Parathyroid adenoma (tissue), 2 donors: ENCODE results near the gene KCNQ1OT1.

ENCODE experiments used
- H2AFZ ChIP-seq: fragments of 300-600 bp; sonication (generic); one replicate; pipeline ENCODE4 v1.7.0; 2017; ENCODE audit warnings: antibody characterized with exemption, mild to moderate bottlenecking
- H3K27ac ChIP-seq: fragments of 300-600 bp; sonication (generic); one replicate; pipeline ENCODE4 v1.7.0; 2017
- H3K27me3 ChIP-seq: fragments of 300-600 bp; sonication (generic); one replicate; pipeline ENCODE4 v1.7.0; 2017; ENCODE audit warnings: low read length; ENCODE audit not compliant: control insufficient read depth, insufficient read depth
- H3K36me3 ChIP-seq: fragments of 300-600 bp; sonication (generic); one replicate; pipeline ENCODE4 v1.7.0; 2017; ENCODE audit warnings: low read length; ENCODE audit not compliant: control insufficient read depth, insufficient read depth
- H3K4me1 ChIP-seq: fragments of 300-600 bp; sonication (generic); one replicate; pipeline ENCODE4 v1.7.0; 2017; ENCODE audit warnings: control low read depth
- H3K4me2 ChIP-seq: fragments of 300-600 bp; sonication (generic); one replicate; pipeline ENCODE4 v1.7.0; 2017; ENCODE audit warnings: low read length
- H3K4me3 ChIP-seq: fragments of 300-600 bp; sonication (generic); one replicate; pipeline ENCODE4 v1.7.0; 2017; ENCODE audit warnings: low read depth, low read length
- H3K79me2 ChIP-seq: fragments of 300-600 bp; sonication (generic); one replicate; pipeline ENCODE4 v1.7.0; 2017; ENCODE audit warnings: control low read depth
- H3K9ac ChIP-seq: fragments of 300-600 bp; sonication (generic); one replicate; pipeline ENCODE4 v1.7.0; 2017; ENCODE audit warnings: mild to moderate bottlenecking
- H3K9me3 ChIP-seq: fragments of 300-600 bp; sonication (generic); one replicate; pipeline ENCODE4 v1.7.0; 2017; ENCODE audit warnings: low read length; ENCODE audit not compliant: control insufficient read depth
- TF ChIP-seq, protein P1 (sequence below): fragments of 300-600 bp; sonication (generic); IDR thresholded peaks from one replicate; pipeline ENCODE4 v1.7.0; 2017; ENCODE audit warnings: antibody characterized with exemption, mild to moderate bottlenecking
- donor health status: primary hyperparathyroidism.

Gene KCNQ1OT1

DNA sequence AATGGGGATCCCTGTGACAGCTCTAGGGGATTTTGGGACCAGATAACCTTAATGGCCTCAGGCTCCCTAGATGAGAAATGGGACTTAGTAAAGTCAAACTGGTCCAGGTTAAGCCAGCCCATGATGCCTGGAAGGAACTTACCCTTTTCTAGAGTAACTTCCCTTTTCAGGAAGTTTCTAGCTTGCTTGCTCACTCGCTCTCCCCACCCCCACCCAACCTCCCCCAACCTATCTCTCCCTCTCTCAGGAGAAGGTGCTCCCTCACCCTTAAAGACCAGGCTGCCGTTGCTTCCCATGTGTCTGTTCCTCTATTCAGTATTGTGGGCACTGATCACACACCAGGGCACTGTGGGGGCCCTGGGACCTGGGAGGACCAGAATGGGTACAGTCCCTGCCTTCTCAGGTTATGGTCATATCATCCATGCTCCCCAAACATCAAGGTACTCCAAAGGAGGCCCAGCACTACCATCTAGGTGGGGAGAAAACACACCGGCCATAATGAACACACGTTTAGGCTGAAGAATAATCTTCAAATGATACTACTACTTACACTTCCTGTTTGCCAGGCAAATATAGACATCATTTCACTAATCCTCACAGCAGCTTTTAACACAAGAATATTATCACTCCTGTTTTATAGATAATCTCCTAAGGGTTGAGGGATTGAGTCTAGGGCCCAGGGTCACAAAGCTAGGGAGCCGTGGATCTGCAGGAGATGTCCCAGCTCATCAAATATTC lies 18.2 kb downstream of the KCNQ1OT1 start:
- no peaks in the 10 kb centered on the region for H3K79me2 ChIP-seq
- no peaks in the 10 kb centered on the region for H3K27me3 ChIP-seq
- H3K27ac ChIP-seq, result no peak overlapping the region
- no peaks in the 10 kb centered on the region for H3K4me1 ChIP-seq
- TF ChIP-seq, protein P1, sequence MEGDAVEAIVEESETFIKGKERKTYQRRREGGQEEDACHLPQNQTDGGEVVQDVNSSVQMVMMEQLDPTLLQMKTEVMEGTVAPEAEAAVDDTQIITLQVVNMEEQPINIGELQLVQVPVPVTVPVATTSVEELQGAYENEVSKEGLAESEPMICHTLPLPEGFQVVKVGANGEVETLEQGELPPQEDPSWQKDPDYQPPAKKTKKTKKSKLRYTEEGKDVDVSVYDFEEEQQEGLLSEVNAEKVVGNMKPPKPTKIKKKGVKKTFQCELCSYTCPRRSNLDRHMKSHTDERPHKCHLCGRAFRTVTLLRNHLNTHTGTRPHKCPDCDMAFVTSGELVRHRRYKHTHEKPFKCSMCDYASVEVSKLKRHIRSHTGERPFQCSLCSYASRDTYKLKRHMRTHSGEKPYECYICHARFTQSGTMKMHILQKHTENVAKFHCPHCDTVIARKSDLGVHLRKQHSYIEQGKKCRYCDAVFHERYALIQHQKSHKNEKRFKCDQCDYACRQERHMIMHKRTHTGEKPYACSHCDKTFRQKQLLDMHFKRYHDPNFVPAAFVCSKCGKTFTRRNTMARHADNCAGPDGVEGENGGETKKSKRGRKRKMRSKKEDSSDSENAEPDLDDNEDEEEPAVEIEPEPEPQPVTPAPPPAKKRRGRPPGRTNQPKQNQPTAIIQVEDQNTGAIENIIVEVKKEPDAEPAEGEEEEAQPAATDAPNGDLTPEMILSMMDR, result no peak
- H3K9me3 ChIP-seq, result no peaks in the 10 kb centered on the region
- no peaks in the 10 kb centered on the region for H3K36me3 ChIP-seq
- H2AFZ ChIP-seq, result no peak overlapping the region
- H3K4me3 ChIP-seq, result no peak overlapping the region
- no peak overlapping the region for H3K4me2 ChIP-seq
- H3K9ac ChIP-seq, result no peak overlapping the region

DNA sequence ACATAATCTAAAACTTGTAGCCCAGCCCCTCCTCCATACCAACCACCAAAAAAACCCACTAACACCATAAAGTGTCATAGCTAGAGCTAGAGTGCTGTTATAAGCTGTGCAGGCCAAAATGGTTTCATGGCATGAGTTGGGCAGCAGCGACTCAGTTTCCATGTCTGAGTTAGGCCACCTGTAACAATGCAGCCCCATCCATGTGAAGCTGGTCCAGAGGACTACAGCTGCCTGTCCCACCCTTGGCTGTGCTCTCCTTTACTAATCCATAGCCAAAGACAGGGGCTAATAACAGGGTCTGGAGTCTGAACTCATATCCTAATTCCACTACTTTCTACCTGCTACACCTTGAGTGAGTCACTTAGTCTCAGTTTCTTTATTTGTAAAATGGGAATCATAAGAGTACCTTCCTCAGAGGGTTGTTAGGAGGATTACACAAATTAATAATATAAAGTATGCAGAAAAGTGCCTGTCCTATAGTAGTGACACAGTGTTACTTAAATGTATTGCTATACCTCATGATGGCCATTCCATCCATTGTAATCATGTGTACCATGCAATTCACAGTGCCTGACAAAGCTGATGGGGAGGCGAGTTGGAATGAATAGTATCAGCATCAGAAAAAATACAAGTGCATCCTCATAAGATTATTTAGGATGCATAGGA lies 20.6 kb downstream of the KCNQ1OT1 start:
- H3K9ac ChIP-seq, result no peak overlapping the region
- H3K36me3 ChIP-seq, result no peaks in the 10 kb centered on the region
- H3K9me3 ChIP-seq, result no peaks in the 10 kb centered on the region
- H3K4me3 ChIP-seq, result no peak overlapping the region
- no peaks in the 10 kb centered on the region for H3K4me1 ChIP-seq
- no peak overlapping the region for H2AFZ ChIP-seq
- H3K27me3 ChIP-seq, result no peaks in the 10 kb centered on the region
- TF ChIP-seq, protein P1, result no peak
- H3K79me2 ChIP-seq, result no peaks in the 10 kb centered on the region
- no peak overlapping the region for H3K27ac ChIP-seq
- no peak overlapping the region for H3K4me2 ChIP-seq

DNA sequence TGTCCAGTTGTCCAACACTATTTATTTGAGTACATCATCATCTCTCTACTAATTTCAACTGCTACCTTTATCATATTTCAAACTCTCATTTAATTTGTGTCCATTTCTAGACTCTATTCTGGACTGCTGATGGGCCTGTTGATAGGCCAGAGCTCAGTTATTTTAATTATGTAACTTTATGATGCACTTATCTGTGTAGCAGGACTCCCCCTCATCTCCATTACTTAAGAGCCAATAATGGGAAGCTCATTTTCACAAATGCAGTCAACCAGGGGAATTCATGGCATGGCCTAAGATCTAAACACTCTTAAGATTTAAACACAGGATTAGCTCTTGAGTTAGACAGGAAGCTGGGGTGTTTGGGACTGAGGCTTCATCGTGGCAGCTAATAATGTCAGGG lies 21.4 kb downstream of the KCNQ1OT1 start:
- TF ChIP-seq, protein P1, result no peak
- H3K4me3 ChIP-seq, result no peak overlapping the region
- H2AFZ ChIP-seq, result no peak overlapping the region
- H3K79me2 ChIP-seq, result no peaks in the 10 kb centered on the region
- no peaks in the 10 kb centered on the region for H3K36me3 ChIP-seq
- no peaks in the 10 kb centered on the region for H3K4me1 ChIP-seq
- H3K4me2 ChIP-seq, result no peak overlapping the region
- H3K9me3 ChIP-seq, result no peaks in the 10 kb centered on the region
- no peaks in the 10 kb centered on the region for H3K27me3 ChIP-seq
- no peak overlapping the region for H3K9ac ChIP-seq
- H3K27ac ChIP-seq, result no peak overlapping the region

DNA sequence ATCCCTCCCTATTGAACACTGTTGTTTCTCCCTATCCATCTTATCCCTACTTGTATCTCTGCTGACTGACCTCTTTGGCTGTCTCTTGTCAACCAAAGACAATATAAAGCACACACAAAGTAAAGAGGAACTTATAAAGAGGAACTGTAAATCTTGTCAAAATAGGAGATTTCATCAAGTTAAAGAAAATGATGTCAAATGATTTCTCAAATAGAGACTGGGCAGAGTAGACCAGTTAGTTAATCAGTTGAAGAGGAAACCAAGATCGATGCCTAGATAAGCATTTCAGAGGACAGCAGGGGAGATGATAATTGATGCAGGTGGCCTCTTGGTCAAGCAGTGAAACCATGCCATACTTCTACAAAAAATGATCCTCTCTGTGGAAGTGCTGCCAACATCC lies 22.7 kb downstream of the KCNQ1OT1 start:
- no peaks in the 10 kb centered on the region for H3K27me3 ChIP-seq
- H2AFZ ChIP-seq, result no peak overlapping the region
- H3K4me1 ChIP-seq, result no peaks in the 10 kb centered on the region
- H3K9me3 ChIP-seq, result no peaks in the 10 kb centered on the region
- TF ChIP-seq, protein P1, result no peak
- H3K79me2 ChIP-seq, result no peaks in the 10 kb centered on the region
- no peaks in the 10 kb centered on the region for H3K36me3 ChIP-seq
- H3K9ac ChIP-seq, result no peak overlapping the region
- H3K4me2 ChIP-seq, result no peak overlapping the region
- no peak overlapping the region for H3K4me3 ChIP-seq
- H3K27ac ChIP-seq, result no peak overlapping the region

DNA sequence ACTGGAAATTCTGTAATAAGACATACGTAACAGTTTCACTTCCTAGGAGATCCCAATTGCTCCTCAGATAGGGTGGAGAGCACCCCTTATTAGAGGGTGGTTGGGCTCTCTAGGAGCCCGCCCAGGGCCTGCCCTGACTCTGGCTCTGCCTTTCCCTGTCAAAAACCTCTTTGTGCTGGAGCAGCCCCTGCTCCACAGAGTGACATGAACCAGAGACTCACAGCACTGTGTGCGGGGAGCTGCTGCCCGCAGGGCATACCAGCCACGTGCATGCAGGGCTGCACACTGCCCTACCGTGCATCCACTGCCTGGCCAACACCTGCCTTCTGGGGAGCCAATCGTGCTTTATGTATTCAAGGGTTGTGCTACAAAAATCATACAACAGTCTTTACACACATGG lies 24.3 kb downstream of the KCNQ1OT1 start:
- no peak overlapping the region for H3K27ac ChIP-seq

More for the DNA sequence above, 24.3 kb downstream of the KCNQ1OT1 start:
- TF ChIP-seq, protein P1, result no peak
- H3K79me2 ChIP-seq, result no peaks in the 10 kb centered on the region
- H3K4me2 ChIP-seq, result no peak overlapping the region
- no peak overlapping the region for H2AFZ ChIP-seq
- H3K9me3 ChIP-seq, result no peaks in the 10 kb centered on the region
- H3K36me3 ChIP-seq, result no peaks in the 10 kb centered on the region
- H3K27me3 ChIP-seq, result no peaks in the 10 kb centered on the region
- H3K4me3 ChIP-seq, result no peak overlapping the region
- no peak overlapping the region for H3K9ac ChIP-seq
- H3K4me1 ChIP-seq, result no peaks in the 10 kb centered on the region
